PC-3 (cell line): ENCODE results near the gene BORCS8.

Experiments
- CTCF ChIP-seq: fragments of 300-600 bp; sonication (generic); conservative IDR thresholded peaks from 2 replicates; pipeline ENCODE4 v1.5.1; 2017; ENCODE audit warnings: antibody characterized with exemption, low read depth, mild to moderate bottlenecking, low read length
- EZH2 ChIP-seq: fragments of 300-600 bp; sonication (generic); IDR thresholded peaks from one replicate; pipeline ENCODE4 v1.6.1; 2017; ENCODE audit warnings: antibody characterized with exemption, mild to moderate bottlenecking, low read length; ENCODE audit not compliant: unreplicated experiment
- EZH2phosphoT487 ChIP-seq: fragments of 300-600 bp; sonication (generic); IDR thresholded peaks from 2 replicates; pipeline ENCODE4 v1.6.1; 2018; ENCODE audit warnings: mild to moderate bottlenecking, antibody characterized with exemption, low read length, borderline replicate concordance

GRCh38 chr19:19223060-19223459 is 31.1 kb upstream of the BORCS8 start:
- TF ChIP-seq CTCF (no peak), EZH2 (no peak), EZH2phosphoT487 (no peak)
